GM19328 (cell line): Measurements from ENCODE around the gene GNAQ.
"Not testable (repeated sequence)": the region's sequence is repeated elsewhere in the genome, so short reads cannot be mapped to it uniquely, and the experiment has no call there.

ENCODE experiments used
- ATAC-seq: cut with Tn5 transposase; IDR thresholded peaks from one replicate; pipeline ENCODE4 v1.9.1; 2021; ENCODE audit warnings: mild to moderate bottlenecking, moderate library complexity; ENCODE audit not compliant: unreplicated experiment

GNAQ gene

GRCh38 chr9:77883846-77884771 is 147.5 kb downstream of the GNAQ start:
- ATAC-seq = no peak

GRCh38 chr9:77883133-77883532 is 148.5 kb downstream of the GNAQ start:
- no peak for ATAC-seq

GRCh38 chr9:77882294-77882693 is 149.3 kb downstream of the GNAQ start:
- no peak for ATAC-seq

GRCh38 chr9:77881634-77882033 is 150.0 kb downstream of the GNAQ start:
- not testable (repeated sequence) for ATAC-seq

- ATAC-seq = no peak
These were observed 150.5 kb downstream of the GNAQ start for GRCh38 chr9:77881111-77881510.

GRCh38 chr9:77879437-77879943 is 152.1 kb downstream of the GNAQ start:
- no peak for ATAC-seq

- not testable (repeated sequence) for ATAC-seq
These were observed 152.8 kb downstream of the GNAQ start for GRCh38 chr9:77878793-77879192.

- no peak for ATAC-seq
These were observed 153.6 kb downstream of the GNAQ start for GRCh38 chr9:77877976-77878375.

GRCh38 chr9:77876590-77876989 is 155.0 kb downstream of the GNAQ start:
- no peak for ATAC-seq

- ATAC-seq = no peak
These were observed 155.5 kb downstream of the GNAQ start for GRCh38 chr9:77876091-77876490.

- no peak for ATAC-seq
These were observed 158.7 kb downstream of the GNAQ start for GRCh38 chr9:77872863-77873262.

GRCh38 chr9:77872177-77872576 is 159.4 kb downstream of the GNAQ start:
- ATAC-seq = no peak

- no peak for ATAC-seq
These were observed 160.1 kb downstream of the GNAQ start for GRCh38 chr9:77871483-77871882.

- ATAC-seq = no peak
These were observed 164.7 kb downstream of the GNAQ start for GRCh38 chr9:77866878-77867277.

- ATAC-seq = no peak
These were observed 166.1 kb downstream of the GNAQ start for GRCh38 chr9:77865385-77866047.

- ATAC-seq = no peak
These were observed 167.3 kb downstream of the GNAQ start for GRCh38 chr9:77864211-77864889.

- ATAC-seq = not testable (repeated sequence)
These were observed 168.0 kb downstream of the GNAQ start for GRCh38 chr9:77863638-77864037.

- ATAC-seq = not testable (repeated sequence)
These were observed 170.7 kb downstream of the GNAQ start for GRCh38 chr9:77860953-77861352.

GRCh38 chr9:77857513-77858259 is 173.9 kb downstream of the GNAQ start:
- ATAC-seq = no peak

- no peak for ATAC-seq
These were observed 175.0 kb downstream of the GNAQ start for GRCh38 chr9:77856615-77857014.

- no peak for ATAC-seq
These were observed 176.7 kb downstream of the GNAQ start for GRCh38 chr9:77854916-77855311.
